ENCODE measurements around the gene PIK3C2G. TPM values are rescaled to one million over a fixed set of nuclear protein-coding genes. Genes with fewer than 3 reads are reported as not detected.

Gene PIK3C2G
- total RNA-seq, 4 donors from 2014 or later, result 23.6 to 80.5 (median 37.1) TPM

GRCh38 chr12:18345021-18345735 is 83.9 kb downstream of the PIK3C2G start:
- Histone ChIP-seq H3K36me3 (no peaks in the 10 kb centered on the region), H3K4me3 (no peak overlapping the region), H3K27ac (no peak overlapping the region), H3K9me3 (no peaks in the 10 kb centered on the region), H3K4me1 (no peaks in the 10 kb centered on the region), H3K27me3 (no peaks in the 10 kb centered on the region)
- 61% methylated on average over 3 of the region's 3 CpGs for WGBS
- TF ChIP-seq POLR2AphosphoS5 (IDR thresholded peaks at IDR 0.05) (no peak), EP300 (IDR thresholded peaks at IDR 0.05) (no peak), POLR2A (IDR thresholded peaks at IDR 0.05) (no peak)
- TF ChIP-seq, protein P1, sequence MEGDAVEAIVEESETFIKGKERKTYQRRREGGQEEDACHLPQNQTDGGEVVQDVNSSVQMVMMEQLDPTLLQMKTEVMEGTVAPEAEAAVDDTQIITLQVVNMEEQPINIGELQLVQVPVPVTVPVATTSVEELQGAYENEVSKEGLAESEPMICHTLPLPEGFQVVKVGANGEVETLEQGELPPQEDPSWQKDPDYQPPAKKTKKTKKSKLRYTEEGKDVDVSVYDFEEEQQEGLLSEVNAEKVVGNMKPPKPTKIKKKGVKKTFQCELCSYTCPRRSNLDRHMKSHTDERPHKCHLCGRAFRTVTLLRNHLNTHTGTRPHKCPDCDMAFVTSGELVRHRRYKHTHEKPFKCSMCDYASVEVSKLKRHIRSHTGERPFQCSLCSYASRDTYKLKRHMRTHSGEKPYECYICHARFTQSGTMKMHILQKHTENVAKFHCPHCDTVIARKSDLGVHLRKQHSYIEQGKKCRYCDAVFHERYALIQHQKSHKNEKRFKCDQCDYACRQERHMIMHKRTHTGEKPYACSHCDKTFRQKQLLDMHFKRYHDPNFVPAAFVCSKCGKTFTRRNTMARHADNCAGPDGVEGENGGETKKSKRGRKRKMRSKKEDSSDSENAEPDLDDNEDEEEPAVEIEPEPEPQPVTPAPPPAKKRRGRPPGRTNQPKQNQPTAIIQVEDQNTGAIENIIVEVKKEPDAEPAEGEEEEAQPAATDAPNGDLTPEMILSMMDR (IDR thresholded peaks at IDR 0.05), result no peak
- no peak for DNase-seq (ENCODE audit: low spot score in 2 of 2)

DNA sequence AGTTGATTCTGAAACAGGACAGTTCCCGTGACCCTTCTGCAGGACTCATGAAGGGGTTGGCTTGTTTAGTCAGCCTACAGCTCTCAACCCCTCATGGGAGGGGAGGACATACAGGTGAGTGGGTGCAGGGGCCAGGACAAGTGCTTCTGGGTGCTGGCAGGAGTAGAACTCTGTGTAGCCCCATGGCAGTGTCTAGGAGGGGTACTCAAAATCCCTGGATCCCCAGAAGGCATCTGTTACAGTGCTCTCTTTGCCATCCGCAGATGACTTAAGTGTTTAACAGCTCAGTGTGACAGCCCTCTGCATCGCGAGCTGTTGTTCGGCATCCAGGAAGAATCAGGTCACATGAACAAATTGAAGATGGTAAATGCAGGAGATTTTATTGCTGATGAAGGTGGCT is 91.0 kb downstream of the PIK3C2G start:
- TF ChIP-seq EP300 (IDR thresholded peaks at IDR 0.05) (no peak), POLR2A (IDR thresholded peaks at IDR 0.05) (no peak), POLR2AphosphoS5 (IDR thresholded peaks at IDR 0.05) (no peak)
- TF ChIP-seq, protein P1 (IDR thresholded peaks at IDR 0.05), result no peak
- H3K27ac ChIP-seq, result no peak overlapping the region
- H3K9me3 ChIP-seq, result no peaks in the 10 kb centered on the region
- 84% methylated on average over 5 of the region's 5 CpGs for WGBS
- H3K4me3 ChIP-seq, result no peak overlapping the region
- H3K36me3 ChIP-seq, result peaks cover 8% of the 10 kb centered on the region
- H3K27me3 ChIP-seq, result no peaks in the 10 kb centered on the region
- DNase-seq (ENCODE audit: low spot score in 2 of 2), result no peak
- peaks cover 6% of the 10 kb centered on the region for H3K4me1 ChIP-seq

DNA sequence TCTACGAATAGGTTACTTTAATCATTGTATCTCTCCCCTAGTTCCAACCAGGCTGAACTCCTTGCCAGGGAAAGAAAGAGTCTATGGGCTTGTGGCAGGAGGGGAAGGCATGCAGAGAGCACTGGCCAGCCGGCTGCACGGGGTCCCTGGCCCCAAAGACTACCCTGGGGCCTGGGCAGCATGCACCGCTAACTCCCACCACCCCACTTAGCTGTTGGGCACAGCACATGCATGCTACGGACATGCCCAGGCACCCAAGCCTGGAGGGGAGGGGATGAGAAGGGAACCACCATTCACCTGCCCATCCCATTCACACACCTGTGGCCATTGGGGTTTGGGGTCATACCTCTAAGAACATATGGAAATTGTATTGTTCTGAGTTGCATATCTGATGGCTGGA is 94.1 kb downstream of the PIK3C2G start:
- no peak for DNase-seq (ENCODE audit: low spot score in 2 of 2)
- Histone ChIP-seq H3K36me3 (peaks cover 8% of the 10 kb centered on the region), H3K4me3 (no peak overlapping the region), H3K27ac (no peak overlapping the region), H3K27me3 (no peaks in the 10 kb centered on the region), H3K4me1 (peaks cover 6% of the 10 kb centered on the region), H3K9me3 (no peaks in the 10 kb centered on the region)
- WGBS, result 71% methylated on average over 2 of the region's 5 CpGs
- TF ChIP-seq POLR2A (IDR thresholded peaks at IDR 0.05), result no peak
- TF ChIP-seq, protein P1 (IDR thresholded peaks at IDR 0.05), result no peak
- no peak for TF ChIP-seq EP300 (IDR thresholded peaks at IDR 0.05)
- no peak for TF ChIP-seq POLR2AphosphoS5 (IDR thresholded peaks at IDR 0.05)

- 83% methylated on average over 2 of the region's 2 CpGs for WGBS
- Histone ChIP-seq H3K27ac (no peak overlapping the region), H3K4me3 (no peak overlapping the region), H3K9me3 (no peaks in the 10 kb centered on the region), H3K36me3 (no peaks in the 10 kb centered on the region), H3K27me3 (no peaks in the 10 kb centered on the region), H3K4me1 (peaks cover 6% of the 10 kb centered on the region)
- DNase-seq (ENCODE audit: low spot score in 2 of 2), result no peak
- TF ChIP-seq EP300 (IDR thresholded peaks at IDR 0.05), result no peak
- TF ChIP-seq, protein P1 (IDR thresholded peaks at IDR 0.05), result no peak
- no peak for TF ChIP-seq POLR2AphosphoS5 (IDR thresholded peaks at IDR 0.05)
- TF ChIP-seq POLR2A (IDR thresholded peaks at IDR 0.05), result no peak
Observed at GRCh38 chr12:18358077-18358476, 96.8 kb downstream of the PIK3C2G start.

DNA sequence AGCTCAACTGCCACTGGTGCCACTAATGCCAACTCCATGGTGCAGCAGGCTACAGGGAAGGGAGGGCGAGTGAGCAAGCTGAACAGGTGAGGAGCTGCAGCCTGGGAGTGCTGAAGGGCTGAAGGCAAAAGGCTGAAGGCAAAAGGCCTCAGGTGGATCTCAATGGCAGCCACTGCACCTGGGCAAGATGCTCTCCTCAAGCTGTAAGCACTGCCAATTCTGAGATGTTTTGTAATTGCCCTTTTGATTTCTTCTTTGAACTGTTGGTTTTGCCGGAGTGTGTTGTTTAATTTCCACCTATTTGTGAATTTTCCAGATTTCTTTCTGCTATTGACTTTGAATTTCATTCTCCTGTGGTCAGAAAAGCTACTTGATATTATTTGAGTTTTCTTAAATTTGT is 97.6 kb downstream of the PIK3C2G start:
- WGBS, result 85% methylated on average over 2 of the region's 2 CpGs
- TF ChIP-seq, protein P1 (IDR thresholded peaks at IDR 0.05), result no peak
- no peak for TF ChIP-seq POLR2AphosphoS5 (IDR thresholded peaks at IDR 0.05)
- TF ChIP-seq POLR2A (IDR thresholded peaks at IDR 0.05), result no peak
- TF ChIP-seq EP300 (IDR thresholded peaks at IDR 0.05), result no peak
- no peaks in the 10 kb centered on the region for H3K9me3 ChIP-seq
- no peak overlapping the region for H3K4me3 ChIP-seq
- peaks cover 6% of the 10 kb centered on the region for H3K4me1 ChIP-seq
- no peak for DNase-seq (ENCODE audit: low spot score in 2 of 2)
- no peak overlapping the region for H3K27ac ChIP-seq
- H3K36me3 ChIP-seq, result no peaks in the 10 kb centered on the region
- no peaks in the 10 kb centered on the region for H3K27me3 ChIP-seq
